ENCODE data around the gene GLI3.

The GLI3 gene

GRCh38 chr7:42100156-42100508 is 136.9 kb downstream of the GLI3 start:
- TF ChIP-seq SIN3A (IDR thresholded peaks at IDR 0.05; ENCODE audit: borderline replicate concordance, insufficient read depth, low read length) (no peak), POLR2AphosphoS5 (IDR thresholded peaks at IDR 0.05; ENCODE audit: low read depth, low read length) (no peak), FOXP2 (optimal IDR thresholded peaks at IDR 0.05; ENCODE audit: borderline replicate concordance, extremely low read depth, extremely low read length, insufficient read depth) (no peak), TAF1 (IDR thresholded peaks at IDR 0.05; ENCODE audit: borderline replicate concordance, insufficient read depth, low read length) (no peak)
- TF ChIP-seq, protein P1, sequence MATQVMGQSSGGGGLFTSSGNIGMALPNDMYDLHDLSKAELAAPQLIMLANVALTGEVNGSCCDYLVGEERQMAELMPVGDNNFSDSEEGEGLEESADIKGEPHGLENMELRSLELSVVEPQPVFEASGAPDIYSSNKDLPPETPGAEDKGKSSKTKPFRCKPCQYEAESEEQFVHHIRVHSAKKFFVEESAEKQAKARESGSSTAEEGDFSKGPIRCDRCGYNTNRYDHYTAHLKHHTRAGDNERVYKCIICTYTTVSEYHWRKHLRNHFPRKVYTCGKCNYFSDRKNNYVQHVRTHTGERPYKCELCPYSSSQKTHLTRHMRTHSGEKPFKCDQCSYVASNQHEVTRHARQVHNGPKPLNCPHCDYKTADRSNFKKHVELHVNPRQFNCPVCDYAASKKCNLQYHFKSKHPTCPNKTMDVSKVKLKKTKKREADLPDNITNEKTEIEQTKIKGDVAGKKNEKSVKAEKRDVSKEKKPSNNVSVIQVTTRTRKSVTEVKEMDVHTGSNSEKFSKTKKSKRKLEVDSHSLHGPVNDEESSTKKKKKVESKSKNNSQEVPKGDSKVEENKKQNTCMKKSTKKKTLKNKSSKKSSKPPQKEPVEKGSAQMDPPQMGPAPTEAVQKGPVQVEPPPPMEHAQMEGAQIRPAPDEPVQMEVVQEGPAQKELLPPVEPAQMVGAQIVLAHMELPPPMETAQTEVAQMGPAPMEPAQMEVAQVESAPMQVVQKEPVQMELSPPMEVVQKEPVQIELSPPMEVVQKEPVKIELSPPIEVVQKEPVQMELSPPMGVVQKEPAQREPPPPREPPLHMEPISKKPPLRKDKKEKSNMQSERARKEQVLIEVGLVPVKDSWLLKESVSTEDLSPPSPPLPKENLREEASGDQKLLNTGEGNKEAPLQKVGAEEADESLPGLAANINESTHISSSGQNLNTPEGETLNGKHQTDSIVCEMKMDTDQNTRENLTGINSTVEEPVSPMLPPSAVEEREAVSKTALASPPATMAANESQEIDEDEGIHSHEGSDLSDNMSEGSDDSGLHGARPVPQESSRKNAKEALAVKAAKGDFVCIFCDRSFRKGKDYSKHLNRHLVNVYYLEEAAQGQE (IDR thresholded peaks at IDR 0.05; ENCODE audit: insufficient read depth in 1 of 2, low read depth in 2 of 2, low read length in 2 of 2), result no peak

DNA sequence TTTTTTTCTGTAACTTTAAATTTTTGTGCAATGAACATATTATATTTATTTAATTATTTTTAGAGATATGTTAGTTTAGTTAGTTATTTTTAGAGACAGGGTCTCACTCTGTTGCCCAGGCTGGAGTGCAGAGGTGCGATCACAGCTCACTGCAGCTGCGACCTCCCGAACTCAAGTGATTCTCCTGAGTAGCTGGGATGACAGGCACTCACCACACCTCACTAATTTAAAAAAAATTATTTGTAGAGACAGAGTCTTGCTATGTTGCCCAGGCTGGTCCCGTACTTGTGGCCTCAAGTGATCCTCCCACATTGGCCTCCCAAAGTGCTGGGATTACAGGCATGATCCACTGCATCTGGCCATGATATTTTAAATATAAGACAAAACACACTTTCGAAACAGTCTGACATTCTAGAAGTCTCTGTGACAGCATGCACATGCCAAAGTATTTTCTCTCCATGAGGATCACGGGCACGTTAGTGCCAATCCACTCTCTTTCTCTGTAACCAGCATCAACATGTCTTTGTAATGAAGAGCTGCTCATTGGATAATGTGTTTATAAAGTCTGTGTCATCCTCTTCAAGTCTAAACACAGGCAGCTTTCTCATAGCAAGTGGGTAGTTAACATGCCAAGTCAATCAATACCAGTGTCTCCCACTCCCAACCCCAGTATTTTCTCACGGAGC is 137.4 kb downstream of the GLI3 start:
- TF ChIP-seq FOXP2 (optimal IDR thresholded peaks at IDR 0.05; ENCODE audit: borderline replicate concordance, extremely low read depth, extremely low read length, insufficient read depth), result no peak
- TF ChIP-seq, protein P1 (IDR thresholded peaks at IDR 0.05; ENCODE audit: insufficient read depth in 1 of 2, low read depth in 2 of 2, low read length in 2 of 2), result no peak

GRCh38 chr7:42099066-42099465 is 137.9 kb downstream of the GLI3 start:
- TF ChIP-seq POLR2AphosphoS5 (IDR thresholded peaks at IDR 0.05; ENCODE audit: low read depth, low read length) (no peak), FOXP2 (optimal IDR thresholded peaks at IDR 0.05; ENCODE audit: borderline replicate concordance, extremely low read depth, extremely low read length, insufficient read depth) (no peak), SIN3A (IDR thresholded peaks at IDR 0.05; ENCODE audit: borderline replicate concordance, insufficient read depth, low read length) (no peak), TAF1 (IDR thresholded peaks at IDR 0.05; ENCODE audit: borderline replicate concordance, insufficient read depth, low read length) (no peak)
- TF ChIP-seq, protein P1 (IDR thresholded peaks at IDR 0.05; ENCODE audit: insufficient read depth in 1 of 2, low read depth in 2 of 2, low read length in 2 of 2), result no peak

GRCh38 chr7:42097752-42098151 is 139.3 kb downstream of the GLI3 start:
- no peak; the same call in 1 of the 2 replicates for TF ChIP-seq TAF1 (IDR thresholded peaks at IDR 0.05; ENCODE audit: borderline replicate concordance, insufficient read depth, low read length)
- TF ChIP-seq SIN3A (IDR thresholded peaks at IDR 0.05; ENCODE audit: borderline replicate concordance, insufficient read depth, low read length), result 0 out of 2 replicates have a peak, but pooled peaks have one; percentile 23
- TF ChIP-seq POLR2AphosphoS5 (IDR thresholded peaks at IDR 0.05; ENCODE audit: low read depth, low read length), result 0 out of 2 replicates have a peak, but pooled peaks have one; percentile 30

DNA sequence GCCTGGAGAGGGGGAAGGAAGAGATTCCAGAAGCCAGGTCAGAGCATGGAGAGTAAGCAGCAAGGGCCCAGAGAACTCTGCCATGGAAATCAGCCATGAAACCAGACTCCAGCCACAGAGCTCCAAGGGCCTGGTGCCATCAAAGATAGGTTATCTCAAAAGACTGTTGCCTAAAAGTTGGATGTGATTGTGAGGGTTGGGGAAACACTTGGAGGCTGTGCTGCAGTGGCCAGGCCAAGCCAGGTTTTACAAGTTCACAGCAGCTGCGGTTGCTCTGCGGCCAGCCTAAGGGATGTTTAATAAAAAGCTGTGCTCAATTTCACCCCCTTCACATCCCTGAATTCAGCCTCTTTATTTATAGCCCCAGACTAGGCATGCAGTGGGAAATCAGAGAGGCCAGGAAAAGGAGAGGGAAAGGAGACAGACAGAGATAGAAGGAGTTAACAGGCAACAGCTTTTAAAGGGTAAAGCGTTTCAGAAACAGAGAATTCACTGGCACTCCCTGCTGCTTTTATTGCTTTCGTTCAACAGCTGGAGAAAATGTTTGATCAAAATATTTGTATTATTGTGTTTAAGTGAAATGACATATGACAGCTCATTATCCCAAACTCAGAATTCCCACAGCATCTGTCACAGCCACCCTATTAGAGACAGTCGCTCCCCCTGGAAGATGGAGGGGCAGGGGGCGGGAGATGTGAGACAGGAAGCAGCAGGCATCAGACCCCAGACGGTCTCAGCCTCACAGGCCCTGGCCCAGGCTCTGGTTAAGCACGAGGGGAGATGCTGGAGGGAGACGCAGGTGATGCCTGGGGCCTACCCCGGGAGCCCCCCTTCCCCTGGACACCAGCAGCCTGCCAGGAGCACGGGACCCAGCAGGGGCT is 140.1 kb downstream of the GLI3 start:
- TF ChIP-seq TAF1 (IDR thresholded peaks at IDR 0.05; ENCODE audit: borderline replicate concordance, insufficient read depth, low read length) (no peak), SIN3A (IDR thresholded peaks at IDR 0.05; ENCODE audit: borderline replicate concordance, insufficient read depth, low read length) (no peak), FOXP2 (optimal IDR thresholded peaks at IDR 0.05; ENCODE audit: borderline replicate concordance, extremely low read depth, extremely low read length, insufficient read depth) (no peak), POLR2AphosphoS5 (IDR thresholded peaks at IDR 0.05; ENCODE audit: low read depth, low read length) (no peak)
- TF ChIP-seq, protein P1 (IDR thresholded peaks at IDR 0.05; ENCODE audit: insufficient read depth in 1 of 2, low read depth in 2 of 2, low read length in 2 of 2), result no peak
